Hepatocyte (in vitro differentiated cells): ENCODE measurements around the gene CT83. TPM values are rescaled to one million over a fixed set of nuclear protein-coding genes. Genes with fewer than 3 reads are reported as not detected.

Experiments used
- DNase-seq: peaks from one replicate; pipeline ENCODE4 v3.0.0-alpha.2; 2016; ENCODE audit warnings: low spot score
- H2AFZ ChIP-seq: fragments of 200-600 bp; sonication (generic); 2 replicates; pipeline ENCODE4 v1.6.0; 2016; ENCODE audit warnings: antibody characterized with exemption, mild to moderate bottlenecking
- H3K27ac ChIP-seq: fragments of 200-600 bp; sonication (generic); 2 replicates; pipeline ENCODE4 v1.5.1; 2016; ENCODE audit warnings: mild to moderate bottlenecking
- H3K27me3 ChIP-seq: fragments of 200-600 bp; sonication (generic); 2 replicates; pipeline ENCODE4 v1.6.1; 2016
- H3K36me3 ChIP-seq: fragments of 200-600 bp; sonication (generic); replicated peaks from 2 replicates; pipeline ENCODE4 v1.5.1; 2016; ENCODE audit warnings: low read depth; ENCODE audit not compliant: insufficient read depth
- H3K4me1 ChIP-seq: fragments of 200-600 bp; sonication (generic); 2 replicates; pipeline ENCODE4 v1.5.1; 2016; ENCODE audit warnings: mild to moderate bottlenecking, moderate library complexity; ENCODE audit not compliant: insufficient read depth
- H3K4me2 ChIP-seq: fragments of 200-600 bp; sonication (generic); 2 replicates; pipeline ENCODE4 v1.6.0; 2016
- H3K4me3 ChIP-seq: fragments of 200-600 bp; sonication (generic); 2 replicates; pipeline ENCODE4 v1.5.1; 2016; ENCODE audit warnings: mild to moderate bottlenecking
- H3K79me2 ChIP-seq: fragments of 200-600 bp; sonication (generic); 2 replicates; pipeline ENCODE4 v1.6.0; 2017; ENCODE audit warnings: mild to moderate bottlenecking
- H3K9me2 ChIP-seq: fragments of 200-600 bp; sonication (generic); replicated peaks from 2 replicates; pipeline ENCODE4 v1.6.0; 2017; ENCODE audit warnings: mild to moderate bottlenecking; ENCODE audit not compliant: insufficient read depth
- H3K9me3 ChIP-seq: fragments of 200-600 bp; sonication (generic); 2 replicates; pipeline ENCODE4 v1.5.1; 2016; ENCODE audit warnings: low read depth, mild to moderate bottlenecking
- H4K20me1 ChIP-seq: fragments of 200-600 bp; sonication (generic); 2 replicates; pipeline ENCODE4 v1.6.0; 2016; ENCODE audit warnings: mild to moderate bottlenecking; ENCODE audit not compliant: insufficient read depth, poor library complexity, severe bottlenecking
- CTCF ChIP-seq: fragments of 200-600 bp; sonication (generic); IDR thresholded peaks from 2 replicates; pipeline ENCODE4 v1.5.1; 2016; ENCODE audit warnings: antibody characterized with exemption, mild to moderate bottlenecking; ENCODE audit not compliant: poor library complexity
- EZH2 ChIP-seq: fragments of 200-600 bp; sonication (generic); IDR thresholded peaks from 2 replicates; pipeline ENCODE4 v1.6.1; 2016; ENCODE audit warnings: antibody characterized with exemption, mild to moderate bottlenecking, borderline replicate concordance
- EZH2phosphoT487 ChIP-seq: fragments of 200-600 bp; sonication (generic); IDR thresholded peaks from one replicate; pipeline ENCODE4 v1.6.1; 2018; ENCODE audit warnings: antibody characterized with exemption, mild to moderate bottlenecking, low read depth, moderate library complexity; ENCODE audit not compliant: unreplicated experiment, severe bottlenecking
- WGBS: methylation state at CpG from one replicate; pipeline ENCODE4 v1.1.6; 2016; ENCODE audit warnings: low lambda C conversion rate; ENCODE audit errors: missing lambda C conversion rate; 5-methylcytosine and 5-hydroxymethylcytosine counted together
- polyA plus RNA-seq: library from polyadenylated mRNA; unstranded; fragments of >200 nt; fragmentation: Nextera tagmentation; extraction: Ambion mirVana; gene quantifications from 2 replicates; pipeline ENCODE4 v1.2.1, GENCODE V29; 2016
- total RNA-seq: library from RNA; depleted of rRNA; stranded (reverse); fragments of >200 nt; gene quantifications from 2 replicates; pipeline ENCODE4 v1.2.3, GENCODE V29; 2014

CT83 gene
- total and polyA plus RNA-seq, 2 experiments from 2014 or later = not detected

- Histone ChIP-seq H3K36me3 (no peaks in the 10 kb centered on the region), H4K20me1 (no peaks in the 10 kb centered on the region), H3K4me1 (no peaks in the 10 kb centered on the region), H3K9me3 (no peaks in the 10 kb centered on the region), H3K9me2 (no peaks in the 10 kb centered on the region), H3K4me2 (no peak overlapping the region), H2AFZ (no peak overlapping the region), H3K79me2 (no peaks in the 10 kb centered on the region), H3K27me3 (no peaks in the 10 kb centered on the region), H3K27ac (no peak overlapping the region), H3K4me3 (no peak overlapping the region)
- DNase-seq = no peak
- 38% methylated on average over 1 of the region's 1 CpG for WGBS
- TF ChIP-seq EZH2phosphoT487 = no peak
- TF ChIP-seq CTCF = no peak
- TF ChIP-seq EZH2 = no peak
Observed at GRCh38 chrX:116413273-116413672, 49.5 kb downstream of the CT83 start.

Other genes starting within 250 kb of the CT83 start
- 0.72 and 2.7 TPM in 2 replicates for gene SLC6A14, start 26.4 kb downstream of the CT83 start, total RNA-seq
- gene SLC6A14, start 26.4 kb downstream of the CT83 start, polyA plus RNA-seq = 0.05 TPM in 1 of 2 replicates, not detected in the other